ENCODE data around the gene MUC4.
"Not testable (repeated sequence)": the region's sequence is repeated elsewhere in the genome, so short reads cannot be mapped to it uniquely, and the experiment has no call there.

MUC4 gene

DNA sequence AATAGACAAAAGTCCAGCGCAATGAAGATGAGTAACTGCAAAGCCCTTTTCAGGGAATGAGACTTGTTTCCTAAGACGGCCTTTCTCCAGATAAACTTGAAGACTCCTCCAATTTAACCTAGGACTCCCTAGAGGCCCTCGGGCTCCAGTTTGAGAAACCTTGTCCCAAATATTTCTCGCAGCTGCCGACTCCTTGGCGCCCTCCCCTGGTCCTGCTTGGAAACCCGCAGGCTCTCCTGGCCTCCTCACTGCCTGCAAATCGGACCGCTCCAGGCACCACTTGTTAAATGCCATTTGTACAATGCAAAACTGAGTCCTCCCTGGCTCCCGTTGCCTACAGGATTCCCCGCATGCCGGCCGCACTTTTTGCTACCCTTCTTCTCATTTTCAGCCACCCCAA, 36.8 kb downstream of the MUC4 start:
- no peak for DNase-seq

DNA sequence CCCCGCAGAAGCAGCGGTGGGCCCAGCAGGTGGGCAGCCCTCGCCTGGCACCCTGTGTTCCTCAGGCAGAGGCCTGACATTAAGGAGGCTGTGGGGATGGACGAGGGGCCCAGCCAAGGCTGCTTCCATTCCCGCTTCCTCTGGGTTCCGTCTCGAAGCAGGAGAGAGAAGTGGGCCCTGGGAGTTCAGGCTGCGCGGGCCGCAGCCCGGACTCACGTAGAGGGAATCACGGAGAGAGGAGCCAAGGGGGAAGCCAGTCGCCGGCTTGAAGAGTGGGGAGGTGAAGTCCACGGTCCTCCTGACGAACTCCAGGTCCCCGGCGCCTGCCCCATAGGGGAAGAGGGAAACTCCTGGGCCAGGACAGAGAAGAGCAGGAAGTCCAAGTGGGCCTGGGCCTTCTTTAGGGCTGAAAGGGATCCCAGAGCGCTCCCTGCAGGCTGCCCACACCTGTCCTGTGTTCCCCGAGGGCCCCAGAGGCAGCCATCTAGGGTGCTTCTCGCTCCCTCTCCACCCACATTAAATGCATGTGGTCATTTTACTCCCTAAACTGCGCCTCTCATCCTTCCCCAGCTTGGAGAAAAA, 37.7 kb downstream of the MUC4 start:
- no peak for DNase-seq

- no peak for DNase-seq
Observed at GRCh38 chr3:195771646-195772300, 40.0 kb downstream of the MUC4 start.

GRCh38 chr3:195770841-195771645, 40.7 kb downstream of the MUC4 start:
- not testable (repeated sequence) for DNase-seq

DNA sequence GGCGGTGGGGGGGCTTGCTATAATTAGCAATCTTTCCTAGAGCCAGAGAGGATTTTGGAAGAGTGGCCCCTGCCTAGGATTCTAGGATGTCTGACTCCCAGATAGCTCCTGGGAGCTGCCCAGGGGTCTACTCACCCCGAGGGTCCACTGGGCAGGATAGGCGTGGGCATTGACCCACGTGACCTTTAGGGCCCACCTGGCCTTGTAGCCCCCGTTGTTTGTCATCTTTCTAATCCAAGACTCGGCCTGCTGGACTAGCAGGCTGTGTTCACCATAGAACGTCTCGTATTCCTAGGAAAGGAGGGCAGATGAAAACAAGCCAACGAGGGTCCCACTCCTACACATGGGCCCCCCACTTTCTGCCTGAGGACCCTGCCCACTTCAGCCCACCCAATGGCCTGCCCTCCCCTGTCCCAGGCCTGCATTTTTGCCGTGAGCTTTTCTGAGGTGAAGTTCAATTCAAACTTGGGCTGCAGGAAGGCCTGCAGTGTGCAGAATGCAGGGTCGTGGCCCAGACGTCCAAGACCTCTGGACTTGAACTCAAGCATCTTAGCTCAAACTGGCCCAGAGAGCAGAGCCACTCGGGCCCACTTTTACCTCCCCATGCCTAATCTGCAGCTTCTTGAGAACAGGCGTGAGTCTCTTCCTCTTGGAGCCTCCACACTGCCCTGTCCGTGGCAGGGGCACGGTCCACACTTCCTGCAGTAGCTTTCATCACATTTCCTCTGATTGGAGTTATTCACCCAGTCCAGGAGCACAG, 41.5 kb downstream of the MUC4 start:
- DNase-seq = no peak

DNA sequence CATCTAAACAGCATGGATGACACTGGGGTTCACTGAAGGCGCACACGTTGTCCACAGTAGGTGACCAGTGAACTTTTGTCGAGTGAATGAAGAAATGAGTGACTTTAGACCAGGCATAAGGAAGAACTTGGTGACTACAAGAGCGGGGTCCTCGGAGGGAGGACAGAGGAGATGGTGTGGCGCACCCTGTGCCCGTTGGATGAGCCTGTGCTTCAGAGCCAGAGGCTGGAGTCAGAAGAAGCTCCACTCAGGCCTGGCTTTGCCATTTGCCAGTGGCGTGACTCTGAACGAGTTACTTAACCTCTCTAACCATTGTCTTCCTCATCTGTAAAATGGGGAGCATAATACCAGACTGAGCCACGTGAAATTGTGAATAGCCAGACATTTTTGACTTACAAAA, 42.2 kb downstream of the MUC4 start:
- no peak for DNase-seq

- DNase-seq = no peak
Observed at GRCh38 chr3:195768831-195769303, 42.9 kb downstream of the MUC4 start.

- DNase-seq = no peak
Observed at GRCh38 chr3:195768414-195768813, 43.3 kb downstream of the MUC4 start.

GRCh38 chr3:195767792-195768191, 43.9 kb downstream of the MUC4 start:
- no peak for DNase-seq

DNA sequence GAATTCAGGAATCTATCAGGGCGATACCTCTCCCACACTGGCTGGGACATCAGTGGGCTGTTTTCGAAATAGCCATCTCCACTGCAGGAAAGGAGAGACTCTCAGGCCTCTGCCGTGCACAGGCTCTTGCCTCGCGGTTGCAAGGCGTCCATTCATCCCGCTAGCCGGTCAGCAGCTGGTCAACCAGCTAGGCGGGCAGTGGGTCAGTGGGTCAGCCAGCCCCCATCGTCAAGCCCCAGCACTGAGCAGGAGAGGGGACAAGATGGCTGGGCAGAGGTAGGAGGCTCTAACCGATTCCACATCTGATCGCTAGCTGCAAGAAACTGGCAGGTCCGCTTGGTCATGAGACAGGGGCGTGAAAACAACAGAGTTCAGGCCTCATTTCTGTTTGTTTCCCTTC, 45.1 kb downstream of the MUC4 start:
- DNase-seq = no peak

DNA sequence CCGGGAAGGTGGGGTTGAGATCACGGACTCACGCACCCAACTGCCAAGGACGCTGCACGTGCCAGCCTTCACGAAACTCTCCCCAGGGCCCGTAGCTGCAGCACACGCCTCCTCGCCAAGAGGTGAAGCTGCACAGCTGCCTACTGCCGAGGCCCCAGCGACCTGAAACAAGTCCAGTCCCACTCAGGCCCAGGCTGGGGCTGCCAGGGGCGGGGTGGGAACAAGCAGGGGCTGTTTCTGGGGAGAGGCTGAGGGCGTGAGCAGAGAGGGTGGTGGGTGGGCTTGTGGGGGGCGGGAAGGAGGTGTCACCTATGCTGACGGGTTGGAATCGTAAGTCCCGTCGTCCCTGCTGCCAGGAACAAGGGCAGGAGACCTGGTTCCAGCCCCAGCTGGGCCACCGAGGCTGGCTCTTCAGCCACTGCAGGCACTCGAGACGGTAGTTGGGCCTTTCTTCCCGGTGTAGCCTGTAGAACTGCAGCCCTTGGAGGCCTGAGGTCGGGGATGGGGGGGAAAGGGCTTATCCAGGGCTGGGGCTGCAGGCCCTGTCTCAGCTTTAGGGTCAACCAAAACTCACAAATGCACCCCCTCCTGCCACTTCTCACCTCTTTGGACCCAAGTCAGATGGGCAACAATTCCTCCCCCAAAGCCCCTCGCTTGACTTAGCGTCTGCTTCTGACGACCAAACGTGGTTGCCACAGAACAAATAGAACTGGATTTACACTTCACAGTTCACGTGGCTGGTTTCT, 46.6 kb downstream of the MUC4 start:
- DNase-seq = no peak

DNA sequence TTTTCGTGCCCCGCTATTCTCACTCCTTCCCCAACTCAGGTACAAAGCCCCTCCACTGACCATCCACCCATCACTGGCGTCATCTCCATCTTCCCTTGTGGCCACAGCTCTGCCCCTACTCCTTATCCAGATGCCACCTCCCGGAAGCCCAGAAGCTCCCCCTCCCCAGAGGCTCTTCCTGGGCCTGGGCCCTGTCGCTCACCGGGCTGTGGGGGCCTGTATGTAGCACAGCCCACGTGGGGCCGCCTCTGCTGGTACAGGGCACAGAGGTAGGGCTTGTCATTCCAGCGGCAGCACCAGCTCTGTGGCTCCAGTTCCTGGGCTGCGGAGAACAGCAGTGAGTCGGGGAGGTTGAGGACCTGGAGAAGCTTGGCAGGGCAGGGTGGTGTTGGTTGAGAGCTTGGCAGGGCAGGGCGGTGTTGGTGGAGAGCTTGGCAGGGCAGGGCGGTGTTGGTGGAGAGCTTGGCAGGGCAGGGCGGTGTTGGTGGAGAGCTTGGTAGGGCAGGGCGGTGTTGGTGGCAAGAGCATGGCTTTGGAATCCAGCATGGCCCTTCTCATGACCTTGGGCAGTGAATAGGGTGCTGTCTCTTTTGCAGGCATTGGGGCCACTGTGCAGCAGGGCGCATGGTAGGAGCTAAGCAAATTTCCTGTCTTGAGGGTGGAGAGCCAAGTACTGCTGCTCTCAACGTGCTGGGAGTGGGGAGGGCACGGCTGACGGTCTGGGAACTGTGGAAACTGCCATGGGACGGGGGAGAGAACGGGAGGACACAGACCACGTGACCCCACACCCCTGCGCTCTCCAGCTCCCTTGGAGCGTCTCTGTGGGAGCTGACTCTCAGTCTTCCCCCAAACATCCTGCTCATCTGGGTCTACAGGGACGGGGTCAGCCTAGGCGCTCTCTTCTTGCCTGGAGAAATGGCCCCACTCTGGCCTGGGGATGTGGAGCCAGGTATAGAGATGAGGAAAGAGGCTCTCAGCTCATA, 47.6 kb downstream of the MUC4 start:
- no peak for DNase-seq

DNA sequence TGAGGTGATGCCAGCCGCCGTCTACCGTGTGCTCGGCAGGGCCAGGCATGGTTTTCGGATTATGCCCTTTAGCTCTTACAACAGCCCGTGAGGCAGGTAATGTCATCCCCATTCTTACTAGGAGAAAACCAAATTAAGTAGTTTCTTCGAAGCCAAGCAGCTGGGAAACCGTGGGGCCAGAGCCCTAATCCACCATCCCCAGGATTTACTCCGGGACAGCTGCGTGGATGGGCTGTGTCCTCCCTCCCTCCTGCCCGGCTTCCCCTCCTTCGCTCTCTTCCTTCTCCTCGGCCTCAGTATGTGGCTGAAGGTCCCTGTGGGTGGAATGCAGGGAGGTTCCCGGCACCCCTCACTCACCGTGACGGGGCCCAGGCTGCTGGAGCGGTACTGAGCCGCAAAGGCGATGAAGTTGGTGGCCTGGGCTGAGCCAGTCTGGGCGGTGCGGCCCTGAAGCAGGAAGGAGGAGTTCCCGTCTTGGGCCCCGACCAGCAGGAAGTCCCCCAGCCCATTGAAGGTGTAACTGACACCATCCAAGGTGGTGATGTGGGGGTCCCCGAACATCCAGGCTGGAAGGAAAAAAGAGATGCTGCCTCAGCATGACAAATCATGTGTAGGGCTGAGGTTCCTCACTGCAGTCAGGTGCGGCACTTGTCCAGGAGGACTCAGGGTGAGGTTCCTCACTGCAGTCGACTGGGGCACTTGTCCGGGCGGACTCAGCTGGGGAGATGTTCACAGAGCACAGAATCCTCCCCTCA, 48.5 kb downstream of the MUC4 start:
- no peak for DNase-seq

GRCh38 chr3:195762611-195763010, 49.1 kb downstream of the MUC4 start:
- no peak for DNase-seq

GRCh38 chr3:195762249-195762585, 49.5 kb downstream of the MUC4 start:
- no peak for DNase-seq

- no peak for DNase-seq
Observed at GRCh38 chr3:195761567-195762248, 50.0 kb downstream of the MUC4 start.

DNA sequence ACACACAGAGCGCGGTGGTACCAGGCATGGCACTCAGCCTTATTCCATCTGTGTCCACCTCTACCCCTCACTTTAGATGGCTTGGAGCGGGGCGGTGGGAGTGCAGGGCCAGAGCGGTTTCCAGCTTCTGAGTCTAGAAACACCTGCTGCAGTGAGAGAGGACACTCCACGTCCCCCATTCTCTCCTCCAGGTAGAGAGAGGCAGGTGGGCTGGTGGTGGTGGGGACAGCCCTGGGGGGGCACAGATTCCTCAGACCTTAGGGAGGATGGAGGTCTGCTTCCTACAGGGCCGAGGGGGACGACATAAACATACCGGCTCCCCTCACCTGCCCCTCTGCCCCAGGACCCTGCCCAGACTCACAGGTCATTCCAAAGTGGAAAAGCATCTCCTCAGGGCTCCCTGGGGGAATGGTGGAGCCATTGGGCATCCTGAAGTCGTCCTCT, 50.6 kb downstream of the MUC4 start:
- DNase-seq = no peak

DNA sequence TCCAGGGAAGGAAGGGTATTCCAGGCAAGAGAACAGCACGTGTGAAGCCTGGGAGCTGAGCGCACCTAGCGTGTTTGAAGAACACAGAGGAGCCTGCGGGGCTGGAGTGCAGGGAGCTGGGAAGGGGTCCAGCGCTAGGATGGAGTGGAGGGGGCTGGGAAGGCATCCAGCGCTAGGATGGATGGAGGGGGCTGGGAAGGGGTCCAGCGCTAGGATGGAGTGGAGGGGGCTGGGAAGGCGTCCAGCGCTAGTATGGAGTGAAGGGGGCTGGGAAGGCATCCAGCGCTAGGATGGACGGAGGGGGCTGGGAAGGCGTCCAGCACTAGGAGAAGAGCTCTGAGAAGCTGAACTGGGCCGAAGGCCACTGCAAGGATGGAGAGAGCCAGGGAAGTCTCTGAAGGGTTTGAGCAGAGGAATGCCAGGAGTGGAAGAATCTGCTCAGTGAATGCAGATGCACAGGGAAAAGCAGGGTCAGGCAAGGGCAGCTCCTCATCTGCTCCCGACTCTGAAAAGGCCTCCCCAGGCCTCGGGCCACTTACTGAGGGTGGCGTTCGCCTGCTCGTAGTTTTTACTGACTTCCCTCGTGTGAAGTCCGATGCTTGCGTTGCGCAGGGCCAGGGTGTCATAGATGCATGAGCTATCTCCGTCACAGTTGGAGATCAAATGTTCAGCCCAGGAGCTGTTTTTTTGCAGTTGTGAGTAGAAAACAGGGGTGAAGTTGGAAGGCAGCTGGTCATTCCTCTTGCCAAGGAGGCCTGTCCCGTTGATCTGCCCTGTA, 51.2 kb downstream of the MUC4 start:
- no peak for DNase-seq

DNA sequence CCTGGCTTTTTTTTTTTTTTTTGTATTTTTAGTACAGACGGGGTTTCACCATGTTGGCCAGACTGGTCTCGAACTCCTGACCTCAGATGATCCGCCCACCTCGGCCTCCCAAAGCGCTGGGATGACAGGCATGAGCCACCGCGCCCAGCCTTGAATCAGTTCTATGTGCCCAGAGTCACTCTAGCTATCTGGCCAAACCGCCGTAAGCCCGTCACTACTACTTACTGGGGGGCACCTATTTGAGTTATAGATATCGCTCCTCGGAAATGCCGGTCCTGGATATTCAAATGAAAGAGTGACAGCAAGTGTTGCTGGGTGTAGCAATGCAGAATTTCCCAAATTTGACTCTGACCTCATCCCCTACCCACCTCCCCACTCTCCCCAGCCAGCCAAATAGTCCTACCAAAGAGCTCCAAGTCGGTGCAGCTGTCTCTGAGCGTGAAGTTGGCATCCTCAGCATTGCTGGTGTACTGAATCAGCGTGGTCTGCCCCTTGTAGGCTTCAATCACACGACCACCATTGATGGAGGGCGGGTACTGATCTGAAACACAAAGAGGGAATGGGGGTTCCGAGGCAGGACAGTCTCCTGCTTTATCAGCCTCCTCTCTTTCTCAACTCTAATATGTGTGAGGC, 52.9 kb downstream of the MUC4 start:
- DNase-seq = no peak

Measured in CD4-positive, alpha-beta T cell treated with Interferon alpha-2 for 1 hour (primary cell).